HS-5 (cell line): ENCODE data around the gene TCFL5.
A peak's percentile ranks its signal among the peaks of the same experiment; 100 is the strongest.

Source experiments
- DNase-seq: peaks from one replicate; pipeline ENCODE4 v3.0.0-alpha.2; 2012; ENCODE audit warnings: low read depth

TCFL5 gene

GRCh38 chr20:62796699-62797491 is 64.7 kb downstream of the TCFL5 start:
- no peak for DNase-seq

GRCh38 chr20:62795023-62795761 is 66.4 kb downstream of the TCFL5 start:
- DNase-seq = no peak

- DNase-seq = peak; percentile 80
These were observed 67.5 kb downstream of the TCFL5 start for GRCh38 chr20:62794007-62794724.

- no peak for DNase-seq
These were observed 67.9 kb downstream of the TCFL5 start for GRCh38 chr20:62793757-62794006.

- DNase-seq = no peak
These were observed 68.5 kb downstream of the TCFL5 start for GRCh38 chr20:62792940-62793756.

- peak; percentile 33 for DNase-seq
These were observed 69.3 kb downstream of the TCFL5 start for GRCh38 chr20:62792182-62792939.

- DNase-seq = peak; percentile 73
These were observed 70.1 kb downstream of the TCFL5 start for GRCh38 chr20:62791301-62792181.
